ENCODE data around the gene OMA1.
"Not testable (repeated sequence)": the region's sequence is repeated elsewhere in the genome, so short reads cannot be mapped to it uniquely, and the experiment has no call there.

Gene OMA1

DNA sequence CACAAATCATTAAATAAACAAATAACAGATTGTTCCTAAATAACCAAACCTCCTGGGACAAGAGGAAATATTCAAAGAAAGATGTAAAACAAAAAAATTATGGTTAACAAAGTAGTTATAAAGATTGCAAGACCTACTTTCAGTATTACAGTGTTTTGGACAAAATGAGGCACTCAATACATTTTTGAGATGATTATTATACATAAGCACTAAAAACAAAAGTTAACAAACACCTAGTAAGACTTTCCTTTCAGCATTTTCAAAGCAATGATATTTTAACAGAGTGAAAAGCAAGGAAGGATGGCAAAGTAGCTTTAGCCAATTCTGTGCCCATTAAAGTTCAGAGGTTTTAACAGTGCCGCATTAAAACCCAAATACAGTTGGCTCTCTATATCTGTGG is 17.2 kb downstream of the OMA1 start:
- DNase-seq (ENCODE audit: low read depth in 2 of 3, low spot score in 2 of 3) = no peak

DNA sequence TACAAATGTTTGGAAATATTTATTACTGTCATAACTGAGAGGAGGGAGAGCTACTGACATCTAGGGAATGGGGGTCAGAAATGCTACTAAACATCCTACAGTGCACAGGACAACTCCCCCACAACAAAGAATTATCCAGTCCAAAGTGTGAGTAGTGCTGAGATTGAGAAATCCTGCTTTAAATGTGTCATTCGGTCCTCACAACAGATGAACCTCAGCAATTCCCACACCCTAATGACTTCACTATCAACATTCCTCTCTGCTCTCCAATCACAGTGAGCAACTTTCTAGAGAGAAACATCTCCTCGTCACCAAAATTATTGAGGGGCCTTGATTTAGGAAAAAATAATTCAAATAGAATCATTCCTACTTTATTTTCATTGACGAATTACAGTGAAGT is 18.0 kb downstream of the OMA1 start:
- no peak for DNase-seq (ENCODE audit: low read depth in 2 of 3, low spot score in 2 of 3)

DNA sequence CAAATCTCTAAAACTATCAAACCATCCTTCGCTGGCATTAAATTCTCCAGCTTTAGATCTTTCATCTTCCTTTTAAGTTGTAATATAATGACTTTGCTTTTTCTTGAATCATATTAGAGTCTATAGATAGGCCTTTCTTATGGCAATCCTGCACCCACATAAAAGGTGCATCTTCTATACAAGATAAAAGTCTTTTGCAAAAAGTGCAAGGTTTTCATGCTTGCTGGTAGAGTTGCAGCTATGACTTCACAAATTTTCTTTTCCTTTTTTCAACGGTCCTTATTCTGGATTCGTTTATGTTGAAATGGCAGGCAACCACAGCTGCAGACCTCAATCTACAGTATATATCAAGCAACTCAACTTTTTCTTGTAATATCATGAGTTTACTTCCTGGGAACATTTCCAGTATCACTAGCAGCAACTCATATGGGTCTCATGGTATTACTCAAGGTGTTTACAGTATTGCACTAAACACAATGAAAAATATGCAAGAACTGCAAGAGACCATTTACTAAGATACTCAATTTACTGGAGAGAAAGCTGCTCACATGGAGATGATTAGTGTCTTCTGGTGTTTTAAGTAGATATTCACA is 22.1 kb downstream of the OMA1 start:
- no peak for DNase-seq (ENCODE audit: low read depth in 2 of 3, low spot score in 2 of 3)

DNA sequence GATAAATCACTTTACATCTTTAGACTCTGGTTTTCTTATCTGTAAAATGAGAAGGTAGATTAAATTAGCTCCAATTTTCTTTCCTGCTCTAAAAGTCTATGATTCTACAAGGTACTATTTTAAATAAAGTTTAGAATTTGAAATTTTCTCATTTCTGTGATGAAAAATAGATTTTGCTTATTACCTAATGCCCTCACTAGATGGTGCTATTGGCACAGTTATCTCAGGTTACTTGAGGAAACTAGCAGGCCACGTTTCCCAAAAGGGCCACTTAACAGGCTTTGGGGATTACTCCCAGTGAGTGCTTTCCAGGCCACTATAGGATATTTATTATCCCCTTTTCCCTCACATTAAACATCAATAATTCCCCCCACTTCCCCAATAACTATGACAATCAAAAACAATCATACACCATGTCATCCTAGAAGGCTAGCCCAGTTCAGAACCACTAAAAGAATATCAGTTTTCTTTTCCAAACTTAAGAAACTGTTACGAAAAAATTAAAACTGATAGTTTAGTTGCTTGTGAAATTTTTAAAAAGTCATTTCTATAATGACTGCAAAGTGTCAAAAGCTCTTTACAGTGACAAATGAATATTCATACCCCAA is 30.6 kb downstream of the OMA1 start:
- DNase-seq (ENCODE audit: low read depth in 2 of 3, low spot score in 2 of 3) = no peak

DNA sequence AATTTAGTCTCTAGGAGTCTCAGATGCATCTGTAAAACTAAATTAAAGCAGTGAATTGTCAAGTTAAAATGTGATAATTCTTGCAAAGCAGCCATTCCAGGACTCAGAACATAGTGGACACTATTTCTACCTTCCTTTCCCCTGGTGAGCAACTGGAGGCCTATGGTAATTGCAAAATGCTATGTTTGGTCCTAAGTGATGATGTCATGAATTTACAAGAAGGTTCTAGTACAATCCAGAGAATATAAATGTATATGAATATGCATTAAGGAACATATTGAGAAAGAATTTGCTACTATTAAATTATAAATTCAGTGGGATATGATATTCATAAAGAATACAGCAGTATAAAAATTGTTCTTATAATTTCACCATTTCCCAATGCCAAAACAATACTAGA is 32.6 kb downstream of the OMA1 start:
- no peak for DNase-seq (ENCODE audit: low read depth in 2 of 3, low spot score in 2 of 3)

DNA sequence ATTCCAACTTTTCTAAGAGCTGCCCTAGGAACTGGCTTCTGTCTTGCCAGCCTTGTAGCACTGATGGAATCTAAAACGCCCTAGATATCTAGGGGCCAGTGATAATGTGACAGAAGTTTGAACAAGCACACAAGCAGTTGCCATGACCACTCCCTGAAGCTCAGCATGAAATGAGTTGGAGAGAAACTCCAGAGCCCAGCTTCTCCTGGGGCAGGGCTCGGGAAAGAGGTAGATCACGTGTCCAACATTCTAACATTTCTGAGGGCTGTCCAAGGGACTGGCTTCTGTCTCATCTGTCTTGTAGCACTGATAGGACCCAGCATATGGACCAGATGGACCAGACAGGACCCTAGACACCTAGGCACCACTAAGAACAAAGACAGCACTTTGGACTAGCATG is 37.9 kb downstream of the OMA1 start:
- DNase-seq (ENCODE audit: low read depth in 2 of 3, low spot score in 2 of 3) = no peak

DNA sequence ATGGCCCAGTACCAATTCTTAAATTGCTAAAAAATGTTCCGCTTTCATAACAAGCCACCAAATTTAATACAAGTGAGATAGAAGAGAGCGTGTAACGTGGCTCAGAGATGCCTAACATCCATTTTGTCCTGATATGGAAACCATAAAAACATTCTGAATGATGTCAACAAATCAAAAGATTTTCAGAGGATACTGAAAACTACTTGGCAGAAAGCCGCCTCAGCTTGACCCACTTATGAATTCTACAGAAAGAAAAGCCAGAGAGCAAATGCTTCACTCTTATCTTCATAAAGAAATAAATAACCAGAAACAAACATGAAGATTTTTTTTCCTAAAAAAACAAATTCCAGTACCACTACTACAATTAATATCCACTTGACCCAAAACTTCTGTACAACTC is 41.2 kb downstream of the OMA1 start:
- no peak for DNase-seq (ENCODE audit: low read depth in 2 of 3, low spot score in 2 of 3)

DNA sequence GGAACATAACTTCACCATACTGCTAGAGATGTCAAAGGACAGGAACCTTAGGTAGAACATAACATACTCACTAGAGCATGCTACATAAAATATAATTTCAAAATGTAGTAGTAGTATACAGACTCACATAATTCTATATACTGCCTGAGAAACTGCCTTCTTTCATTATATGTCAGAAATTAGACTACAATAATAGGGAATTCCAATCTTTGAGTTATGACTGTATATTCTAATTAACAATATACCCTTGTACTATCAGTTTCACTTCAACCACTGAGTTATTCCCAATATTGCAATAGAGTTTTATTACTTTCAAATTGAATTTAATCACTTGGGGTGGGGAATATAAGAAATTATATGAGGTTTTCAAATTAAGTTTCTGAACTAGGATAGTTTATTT is 44.0 kb downstream of the OMA1 start:
- no peak for DNase-seq (ENCODE audit: low read depth in 2 of 3, low spot score in 2 of 3)

DNA sequence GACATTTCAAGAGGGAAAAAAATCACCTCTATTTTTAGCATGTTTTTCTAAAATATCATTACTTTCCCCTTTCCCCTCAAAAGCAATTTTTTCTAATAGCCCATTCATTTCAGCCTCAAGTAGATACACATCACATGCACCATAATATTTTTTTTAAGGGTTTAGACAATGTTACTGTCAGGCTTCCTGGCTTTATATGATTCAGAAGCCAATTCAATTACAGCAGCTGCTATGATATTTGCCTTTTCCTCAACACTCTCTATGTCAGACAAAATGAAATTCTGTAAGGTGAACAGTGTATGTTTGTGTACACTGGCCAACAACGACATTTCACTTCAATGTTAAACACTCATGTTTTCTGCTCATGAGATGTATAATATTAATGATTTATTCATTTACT is 46.5 kb downstream of the OMA1 start:
- no peak for DNase-seq (ENCODE audit: low read depth in 2 of 3, low spot score in 2 of 3)

DNA sequence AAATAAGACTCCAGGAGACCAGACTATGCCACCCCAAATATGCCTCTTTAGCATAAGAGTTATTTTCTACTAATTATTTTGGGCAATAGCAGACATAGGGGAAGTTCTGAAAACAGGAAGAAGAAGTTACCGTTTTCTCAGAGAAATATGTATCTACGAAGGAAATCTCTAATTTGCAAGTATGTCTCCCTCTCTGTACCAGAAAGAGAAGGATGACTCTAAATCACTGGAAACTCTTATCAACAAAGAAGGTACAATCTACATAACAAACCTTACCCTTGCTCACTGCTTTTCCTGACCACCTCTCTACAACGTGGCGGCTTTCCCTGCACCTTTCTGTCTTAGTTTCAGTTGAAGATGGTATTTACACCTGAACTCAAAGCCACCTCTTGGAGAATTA is 49.0 kb downstream of the OMA1 start:
- no peak for DNase-seq (ENCODE audit: low read depth in 2 of 3, low spot score in 2 of 3)

DNA sequence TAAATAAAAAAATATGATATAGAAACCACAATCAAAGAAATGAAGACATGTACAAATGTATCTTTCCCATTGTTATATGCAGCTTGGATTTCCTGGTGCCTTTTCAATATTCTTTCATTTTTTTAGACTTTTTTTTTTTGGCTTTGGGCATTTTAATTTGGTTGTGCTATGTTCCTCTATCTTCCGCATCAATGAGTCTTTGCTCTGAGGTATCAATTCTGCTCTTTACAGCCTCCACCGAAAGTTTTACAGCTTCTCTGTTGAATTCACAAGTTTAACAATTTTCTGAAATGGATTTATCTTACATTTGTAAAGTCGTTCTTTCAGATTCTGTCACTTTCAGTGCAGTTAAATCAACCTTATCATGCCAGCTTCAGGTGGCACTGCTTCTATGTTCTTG is 50.5 kb downstream of the OMA1 start:
- no peak for DNase-seq (ENCODE audit: low read depth in 2 of 3, low spot score in 2 of 3)

DNA sequence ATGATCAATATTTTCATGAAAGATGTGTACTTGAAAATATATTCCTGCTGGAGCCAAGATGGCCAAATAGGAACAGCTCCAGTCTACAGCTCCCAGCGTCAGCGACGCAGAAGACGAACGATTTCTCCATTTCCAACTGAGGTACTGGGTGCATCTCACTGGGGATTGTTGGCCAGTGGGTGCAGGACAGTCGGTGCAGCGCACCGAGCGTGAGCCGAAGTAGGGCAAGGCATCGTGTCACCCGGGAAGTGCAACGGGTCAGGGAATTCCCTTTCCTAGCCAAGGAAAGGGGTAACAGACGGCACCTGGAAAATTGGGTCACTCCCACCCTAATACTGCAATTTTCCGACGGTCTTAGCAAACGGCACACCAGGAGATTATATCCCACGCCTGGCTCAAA is 57.6 kb downstream of the OMA1 start:
- DNase-seq (ENCODE audit: low read depth in 2 of 3, low spot score in 2 of 3) = not testable (repeated sequence)

DNA sequence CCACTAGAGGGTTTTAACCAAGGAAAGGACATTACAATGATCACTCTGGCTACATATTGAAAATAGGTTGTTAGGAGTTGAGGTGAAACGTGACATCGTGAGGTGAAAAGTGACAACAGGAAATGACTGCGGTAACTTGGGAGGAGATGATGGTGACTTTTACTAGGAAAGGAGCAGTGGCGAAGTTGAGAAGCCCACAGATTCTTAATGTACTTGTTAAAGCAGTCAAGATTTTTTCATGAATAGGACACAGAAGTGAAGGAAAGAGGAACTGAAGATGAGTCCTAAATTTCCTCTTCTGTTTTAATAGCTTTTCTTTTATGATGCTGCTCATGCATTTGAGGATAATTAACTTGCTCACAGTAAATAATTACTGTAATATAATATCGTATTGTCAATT is 59.5 kb downstream of the OMA1 start:
- no peak for DNase-seq (ENCODE audit: low read depth in 2 of 3, low spot score in 2 of 3)

DNA sequence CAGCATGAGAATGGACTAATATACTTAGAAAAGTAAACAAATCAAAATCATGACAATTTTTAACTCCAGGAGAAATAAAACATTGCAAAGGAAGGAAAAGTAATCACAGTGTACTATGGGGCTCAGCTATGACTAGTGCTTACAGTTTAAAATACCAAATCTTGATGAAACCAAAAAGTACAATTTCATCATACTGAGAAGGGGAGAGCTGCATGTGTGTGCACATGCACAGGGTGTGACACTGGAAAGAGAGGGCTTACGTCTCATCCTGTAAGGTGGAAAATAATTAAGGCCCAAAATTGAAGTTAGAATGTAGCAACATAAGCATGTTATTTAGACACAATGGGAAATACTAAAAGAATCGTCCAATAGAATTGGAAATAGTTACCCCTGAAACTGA is 64.6 kb downstream of the OMA1 start:
- no peak for DNase-seq (ENCODE audit: low read depth in 2 of 3, low spot score in 2 of 3)

DNA sequence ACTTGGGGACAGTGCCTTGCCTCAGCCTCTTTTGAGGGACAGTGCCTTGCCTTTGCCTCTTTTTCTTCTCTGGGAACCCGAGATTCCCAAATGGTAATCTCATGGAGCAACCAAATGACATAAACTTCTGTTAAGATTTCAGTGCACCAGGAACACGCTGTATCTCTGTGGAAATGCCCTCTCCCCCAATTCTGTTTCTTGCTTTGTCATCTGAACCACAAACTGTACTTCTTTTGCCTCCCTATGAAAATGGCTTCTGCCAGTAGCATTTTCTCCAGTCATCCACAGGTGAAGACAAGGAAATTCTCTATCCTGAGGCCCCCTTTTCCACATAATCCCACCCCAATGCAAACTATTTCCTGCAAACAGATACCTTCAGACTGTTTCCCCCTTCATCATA is 66.3 kb downstream of the OMA1 start:
- no peak for DNase-seq (ENCODE audit: low read depth in 2 of 3, low spot score in 2 of 3)

DNA sequence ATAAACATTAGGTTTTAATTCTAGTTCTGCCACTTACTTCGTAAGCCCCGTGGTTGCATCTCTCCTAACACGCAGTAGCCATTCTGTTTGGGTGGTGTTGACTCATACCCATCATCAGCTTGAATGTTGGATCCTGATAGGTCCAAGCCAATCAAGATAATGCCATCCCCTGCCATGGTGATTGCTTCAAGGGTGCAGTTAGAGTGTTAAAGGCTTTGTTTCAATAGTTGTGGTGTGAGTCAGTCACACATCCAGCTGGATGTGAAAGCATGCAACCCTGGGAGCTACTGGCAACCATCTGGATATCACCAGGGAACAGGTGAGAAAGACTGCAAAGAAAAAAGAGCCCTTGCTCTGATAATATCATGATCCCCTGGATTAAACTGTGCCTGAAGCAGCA is 69.1 kb downstream of the OMA1 start:
- DNase-seq (ENCODE audit: low read depth in 2 of 3, low spot score in 2 of 3) = no peak

DNA sequence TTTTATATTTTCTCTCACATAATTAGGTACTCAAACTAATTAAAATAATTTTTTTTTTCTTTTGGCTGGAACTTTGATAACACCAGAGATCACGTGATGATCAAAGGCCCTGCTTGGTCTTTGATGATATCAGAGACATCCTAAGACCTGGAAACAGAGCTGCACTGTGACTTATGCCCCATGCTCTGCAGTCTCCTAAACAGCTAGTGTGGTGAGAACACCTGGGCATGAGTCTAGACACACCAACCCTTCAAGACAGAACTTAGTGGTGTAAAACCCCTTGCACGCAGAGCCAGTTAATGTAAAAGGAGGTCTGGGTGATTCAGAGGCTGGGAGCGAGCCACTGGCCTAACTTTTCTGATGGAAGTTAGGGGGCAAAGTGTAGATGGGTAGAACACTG is 70.3 kb downstream of the OMA1 start:
- no peak for DNase-seq (ENCODE audit: low read depth in 2 of 3, low spot score in 2 of 3)

DNA sequence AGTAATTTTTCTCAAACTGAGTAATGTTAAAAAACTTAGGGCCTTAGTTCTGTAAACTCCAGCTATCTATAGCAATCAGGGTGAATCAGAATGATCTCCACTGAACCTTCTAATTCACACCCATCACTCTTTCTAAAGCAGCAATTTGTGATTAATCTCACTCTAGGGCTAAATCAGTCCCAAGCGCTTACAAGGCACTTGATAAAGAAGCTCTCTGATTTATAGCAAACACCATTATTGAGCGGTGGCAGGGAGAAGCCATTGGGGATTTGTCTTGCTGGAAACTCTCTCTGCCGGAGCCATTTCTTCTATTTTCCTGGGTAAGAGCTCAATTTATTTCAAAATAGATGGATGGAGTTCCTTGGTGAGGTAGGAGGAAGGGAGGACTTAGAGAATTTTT is 77.0 kb downstream of the OMA1 start:
- DNase-seq (ENCODE audit: low read depth in 2 of 3, low spot score in 2 of 3) = no peak

DNA sequence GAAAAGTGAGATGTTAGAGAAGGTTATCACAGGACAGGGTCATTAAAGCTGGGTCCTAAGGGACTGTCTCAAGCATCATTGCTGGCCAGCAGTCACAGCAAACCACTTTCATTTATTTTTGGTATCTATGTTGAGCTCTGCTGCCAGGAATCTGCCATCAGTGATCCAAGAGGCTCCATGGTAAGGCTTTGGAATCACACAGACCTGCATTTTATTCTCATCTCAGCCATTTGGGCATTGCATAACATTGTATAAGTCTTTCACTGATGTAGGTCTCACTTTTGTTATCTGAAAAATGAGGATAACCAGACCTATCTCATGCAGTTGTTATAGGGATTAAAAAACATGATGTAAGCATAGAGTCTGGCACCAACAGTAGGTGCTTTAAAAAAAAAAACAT is 77.5 kb downstream of the OMA1 start:
- DNase-seq (ENCODE audit: low read depth in 2 of 3, low spot score in 2 of 3) = no peak

DNA sequence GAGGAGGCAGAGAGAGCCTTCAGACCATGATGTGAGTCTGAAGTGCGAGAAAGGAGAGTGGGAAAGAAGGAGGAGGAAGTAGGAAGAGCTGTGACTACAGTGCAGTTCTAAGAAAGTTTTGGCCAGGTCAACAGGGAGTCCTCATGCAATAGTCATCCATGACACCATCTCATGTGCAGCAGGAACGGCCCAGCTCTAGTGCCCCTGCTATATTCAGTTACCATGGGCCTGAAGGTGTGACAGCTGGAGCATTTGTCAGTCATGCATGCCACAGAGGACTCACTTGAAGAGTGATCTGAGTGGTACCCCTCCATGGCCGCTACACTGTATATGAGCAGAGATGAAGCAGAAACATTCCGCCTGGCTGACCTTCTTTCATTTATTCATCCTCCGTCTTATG is 77.9 kb downstream of the OMA1 start:
- DNase-seq (ENCODE audit: low read depth in 2 of 3, low spot score in 2 of 3) = no peak

DNA sequence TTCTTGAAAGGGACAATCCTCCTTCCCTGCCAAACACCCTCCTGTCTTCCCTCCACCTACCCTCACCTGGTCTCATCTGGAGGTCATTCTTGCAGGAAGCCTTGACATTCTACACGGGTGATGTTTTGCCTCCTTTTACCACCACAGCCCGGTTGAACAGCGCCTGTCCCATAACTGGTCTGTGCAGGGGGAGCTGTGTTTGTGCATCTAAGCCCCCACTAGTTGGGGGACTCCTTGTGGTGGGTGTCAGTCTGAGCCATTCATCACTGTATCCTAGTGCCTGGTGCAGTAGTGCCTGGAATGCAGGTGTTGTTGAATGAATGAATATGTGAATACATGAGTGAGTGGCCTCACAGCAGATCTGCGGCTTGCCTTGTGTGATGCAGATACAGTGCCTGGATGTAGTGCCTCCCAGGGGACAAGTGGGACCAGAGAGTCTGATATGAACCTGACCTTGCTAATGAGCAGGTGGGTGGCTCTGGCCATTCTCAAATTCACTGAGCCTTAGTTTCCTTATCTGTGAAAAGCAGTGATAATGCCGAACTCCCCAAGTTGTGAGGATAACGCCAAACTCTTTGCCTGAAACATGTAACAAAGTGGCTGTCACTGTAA is 79.8 kb downstream of the OMA1 start:
- no peak for DNase-seq (ENCODE audit: low read depth in 2 of 3, low spot score in 2 of 3)

DNA sequence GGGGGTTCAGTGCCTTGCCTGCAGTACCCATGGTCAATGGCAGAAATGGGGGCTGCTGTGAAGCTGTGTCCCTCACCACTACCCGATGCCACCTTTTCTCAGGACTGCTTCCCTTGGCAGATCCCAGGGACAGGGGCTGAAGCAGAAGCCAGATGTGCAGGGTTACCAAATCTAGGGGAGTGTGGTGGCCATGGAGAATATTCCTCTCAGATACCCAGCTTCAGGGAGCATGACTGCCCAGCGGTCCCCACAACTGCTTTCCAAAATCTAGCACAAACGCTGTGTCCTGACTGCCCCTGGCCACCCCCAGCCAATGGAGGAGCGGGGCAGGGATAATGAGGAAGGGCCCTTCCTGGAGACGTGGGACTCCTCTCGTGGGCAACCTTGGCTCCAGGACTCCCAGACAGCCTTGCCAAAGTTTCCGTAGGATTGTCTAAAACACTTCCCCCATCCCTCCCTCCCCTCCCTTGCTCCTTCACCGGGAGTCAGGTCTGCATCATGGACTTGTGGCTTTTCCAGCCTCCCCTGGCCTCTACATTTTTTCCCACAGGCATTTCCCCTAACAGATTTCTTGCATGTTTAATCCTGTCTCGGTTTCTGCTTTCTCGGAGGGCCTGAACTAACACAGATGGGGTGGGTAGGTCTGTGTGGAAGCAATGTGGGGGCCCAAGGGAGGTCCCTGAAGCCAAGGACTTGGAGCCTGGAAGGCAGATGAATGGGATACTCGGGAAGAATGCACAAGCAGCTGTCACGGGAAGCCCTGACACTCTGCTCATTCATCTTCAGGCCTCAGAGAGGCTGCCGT is 80.5 kb downstream of the OMA1 start:
- DNase-seq (ENCODE audit: low read depth in 2 of 3, low spot score in 2 of 3) = no peak

Measured in activated CD8-positive, alpha-beta memory T cell treated with anti-CD3 and anti-CD28 coated beads for 48 hours (primary cell).